ENCODE data around the gene IPCEF1. TPM values are rescaled to one million over a fixed set of nuclear protein-coding genes. Genes with fewer than 3 reads are reported as not detected.

IPCEF1 gene
- total RNA-seq, 1 experiment from 2014 or later: 0.52 TPM

DNA sequence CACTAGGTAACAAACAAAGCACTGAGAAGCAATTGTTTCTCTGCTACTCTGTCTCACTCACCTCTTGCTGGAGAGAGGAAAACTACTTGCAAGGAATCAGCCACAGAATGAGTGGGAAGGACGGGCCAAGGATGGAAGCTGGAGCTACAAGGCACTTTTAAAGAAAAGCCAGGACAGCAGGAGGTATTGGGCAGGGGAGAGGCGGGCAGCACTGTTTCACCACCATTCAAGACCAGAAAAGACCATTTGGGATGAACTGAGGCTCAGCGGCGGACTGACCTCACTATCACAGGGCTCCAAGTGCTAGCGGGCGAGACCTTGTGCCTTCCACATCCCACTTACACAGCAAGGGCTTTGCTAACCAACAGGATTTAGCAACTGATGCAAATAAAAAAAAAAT is 137.4 kb downstream of the IPCEF1 start:
- intact Hi-C loops (cut with micrococcal nuclease; ENCODE audit: unreplicated experiment): no loop called here
- Mint-ChIP-seq H3K4me3 (ENCODE audit: low read depth, unreplicated experiment) (no peak overlapping the region), H3K27ac (ENCODE audit: unreplicated experiment) (no peak overlapping the region), H3K27me3 (ENCODE audit: unreplicated experiment) (peaks cover 17% of the 10 kb centered on the region), H3K4me1 (ENCODE audit: low read depth, unreplicated experiment) (no peaks in the 10 kb centered on the region), H3K9me3 (ENCODE audit: low read depth, unreplicated experiment) (no peaks in the 10 kb centered on the region), H3K36me3 (ENCODE audit: insufficient read depth, unreplicated experiment) (no peaks in the 10 kb centered on the region)
- TF ChIP-seq CTCF (IDR thresholded peaks at IDR 0.05; ENCODE audit: unreplicated experiment): no peak
- CTCF ChIA-PET: no interaction called here
- no TSS peak for BruUV-seq (replicated peaks)
- DNase-seq: no peak

DNA sequence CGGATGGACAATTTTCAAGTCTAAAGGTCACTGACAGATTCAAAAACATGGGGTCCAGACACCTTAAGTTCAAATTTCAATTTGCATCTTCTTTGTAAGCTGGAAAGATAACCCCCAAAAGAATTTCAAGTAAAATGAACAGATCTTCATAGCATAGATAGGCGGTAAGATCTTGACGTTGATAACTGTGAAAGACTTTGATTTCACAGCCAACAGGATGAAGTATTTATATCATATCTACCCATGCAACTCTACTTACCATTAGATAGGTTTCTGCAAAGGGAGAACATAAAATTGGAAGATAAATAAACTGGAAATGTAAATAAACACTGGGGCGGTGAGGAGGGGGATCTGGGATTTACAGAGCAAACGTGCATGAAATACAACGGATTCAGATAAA is 137.8 kb downstream of the IPCEF1 start:
- Mint-ChIP-seq H3K4me1 (ENCODE audit: low read depth, unreplicated experiment) (no peaks in the 10 kb centered on the region), H3K36me3 (ENCODE audit: insufficient read depth, unreplicated experiment) (no peaks in the 10 kb centered on the region), H3K27me3 (ENCODE audit: unreplicated experiment) (peaks cover 17% of the 10 kb centered on the region), H3K27ac (ENCODE audit: unreplicated experiment) (no peak overlapping the region), H3K9me3 (ENCODE audit: low read depth, unreplicated experiment) (no peaks in the 10 kb centered on the region), H3K4me3 (ENCODE audit: low read depth, unreplicated experiment) (no peak overlapping the region)
- BruUV-seq (replicated peaks): no TSS peak
- TF ChIP-seq CTCF (IDR thresholded peaks at IDR 0.05; ENCODE audit: unreplicated experiment): no peak
- DNase-seq: no peak
- CTCF ChIA-PET: no interaction called here
- intact Hi-C loops (cut with micrococcal nuclease; ENCODE audit: unreplicated experiment): no loop called here

DNA sequence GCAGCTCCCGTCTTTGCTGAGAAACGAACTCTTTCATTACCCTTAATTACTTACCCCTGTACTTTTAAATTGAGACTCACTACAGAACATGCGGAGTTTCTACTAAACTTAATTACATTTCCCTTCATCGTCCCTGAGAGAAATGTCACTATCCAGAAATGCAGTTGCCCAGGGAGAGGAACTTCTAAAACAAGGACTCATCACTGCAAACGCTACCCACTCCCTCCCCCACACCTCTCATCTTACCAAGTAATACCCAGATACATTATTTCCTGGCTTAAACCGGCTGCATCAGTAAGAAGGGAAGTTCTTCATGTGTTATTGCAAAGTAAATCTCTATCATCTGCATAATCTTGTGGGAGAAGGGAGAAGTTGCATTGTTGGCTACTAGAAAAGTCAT is 138.3 kb downstream of the IPCEF1 start:
- H3K4me1 Mint-ChIP-seq (ENCODE audit: low read depth, unreplicated experiment): no peaks in the 10 kb centered on the region
- H3K27me3 Mint-ChIP-seq (ENCODE audit: unreplicated experiment): peaks cover 17% of the 10 kb centered on the region
- no peak for DNase-seq
- H3K36me3 Mint-ChIP-seq (ENCODE audit: insufficient read depth, unreplicated experiment): no peaks in the 10 kb centered on the region
- no peaks in the 10 kb centered on the region for H3K9me3 Mint-ChIP-seq (ENCODE audit: low read depth, unreplicated experiment)
- BruUV-seq (replicated peaks): no TSS peak
- CTCF ChIA-PET: no interaction called here
- TF ChIP-seq CTCF (IDR thresholded peaks at IDR 0.05; ENCODE audit: unreplicated experiment): no peak
- intact Hi-C loops (cut with micrococcal nuclease; ENCODE audit: unreplicated experiment): no loop called here
- H3K27ac Mint-ChIP-seq (ENCODE audit: unreplicated experiment): no peak overlapping the region
- H3K4me3 Mint-ChIP-seq (ENCODE audit: low read depth, unreplicated experiment): no peak overlapping the region

DNA sequence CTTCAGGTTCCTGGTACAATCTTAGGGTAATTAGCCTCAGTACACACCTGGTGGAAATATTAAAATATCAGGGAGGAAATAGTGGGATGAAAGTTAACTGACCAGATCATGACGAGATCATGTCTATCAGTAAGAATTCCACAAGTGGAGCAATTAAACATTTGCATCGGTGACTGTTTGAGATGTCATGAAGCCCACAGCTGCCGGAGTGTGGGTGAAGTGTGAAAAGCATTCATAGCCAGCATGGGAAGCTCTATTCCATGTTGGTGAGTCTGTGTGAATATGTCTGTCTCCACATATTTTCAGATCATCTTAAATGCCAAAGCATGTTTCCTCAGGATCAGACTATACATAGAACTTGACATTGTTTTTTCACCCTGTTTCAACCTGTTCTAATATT is 142.8 kb downstream of the IPCEF1 start:
- CTCF ChIA-PET: no interaction called here
- intact Hi-C loops (cut with micrococcal nuclease; ENCODE audit: unreplicated experiment): no loop called here
- Mint-ChIP-seq H3K4me1 (ENCODE audit: low read depth, unreplicated experiment) (no peaks in the 10 kb centered on the region), H3K9me3 (ENCODE audit: low read depth, unreplicated experiment) (no peaks in the 10 kb centered on the region), H3K4me3 (ENCODE audit: low read depth, unreplicated experiment) (no peak overlapping the region), H3K36me3 (ENCODE audit: insufficient read depth, unreplicated experiment) (no peaks in the 10 kb centered on the region), H3K27me3 (ENCODE audit: unreplicated experiment) (peaks cover 1% of the 10 kb centered on the region), H3K27ac (ENCODE audit: unreplicated experiment) (no peak overlapping the region)
- TF ChIP-seq CTCF (IDR thresholded peaks at IDR 0.05; ENCODE audit: unreplicated experiment): no peak
- BruUV-seq (replicated peaks): no TSS peak
- no peak for DNase-seq

- BruUV-seq (replicated peaks): no TSS peak
- H3K4me1 Mint-ChIP-seq (ENCODE audit: low read depth, unreplicated experiment): no peaks in the 10 kb centered on the region
- no peaks in the 10 kb centered on the region for H3K9me3 Mint-ChIP-seq (ENCODE audit: low read depth, unreplicated experiment)
- CTCF ChIA-PET: no interaction called here
- no peaks in the 10 kb centered on the region for H3K27me3 Mint-ChIP-seq (ENCODE audit: unreplicated experiment)
- H3K36me3 Mint-ChIP-seq (ENCODE audit: insufficient read depth, unreplicated experiment): no peaks in the 10 kb centered on the region
- intact Hi-C loops (cut with micrococcal nuclease; ENCODE audit: unreplicated experiment): no loop called here
- H3K4me3 Mint-ChIP-seq (ENCODE audit: low read depth, unreplicated experiment): no peak overlapping the region
- DNase-seq: no peak
- H3K27ac Mint-ChIP-seq (ENCODE audit: unreplicated experiment): no peak overlapping the region
- TF ChIP-seq CTCF (IDR thresholded peaks at IDR 0.05; ENCODE audit: unreplicated experiment): no peak
Observed at GRCh38 chr6:154210678-154211077, 145.9 kb downstream of the IPCEF1 start.
